HEK293 (cell line): ENCODE data around the gene CRIM1.

Source experiments
- CTCF ChIP-seq: fragments of 450-650 bp; formaldehyde crosslinking; IDR thresholded peaks from 2 replicates; pipeline ENCODE4 v1.5.1; 2016; ENCODE audit warnings: missing biosample characterization, missing genetic modification characterization
- KLF9 ChIP-seq: fragments of 450-650 bp; formaldehyde crosslinking; IDR thresholded peaks from 2 replicates; pipeline ENCODE4 v1.5.1; 2016; ENCODE audit warnings: missing biosample characterization, missing genetic modification characterization, low read depth
- PATZ1 ChIP-seq: fragments of 450-650 bp; formaldehyde crosslinking; IDR thresholded peaks from 2 replicates; pipeline ENCODE4 v1.5.1; 2016; ENCODE audit warnings: missing biosample characterization, missing genetic modification characterization
- PRDM4 ChIP-seq: fragments of 450-650 bp; formaldehyde crosslinking; IDR thresholded peaks from 2 replicates; pipeline ENCODE4 v1.5.1; 2017; ENCODE audit warnings: missing biosample characterization, missing genetic modification characterization
- ZBTB1 ChIP-seq: fragments of 450-650 bp; formaldehyde crosslinking; IDR thresholded peaks from 2 replicates; pipeline ENCODE4 v1.5.1; 2016; ENCODE audit warnings: missing biosample characterization, missing genetic modification characterization
- ZFHX2 ChIP-seq: fragments of 450-650 bp; formaldehyde crosslinking; conservative IDR thresholded peaks from 2 replicates; pipeline ENCODE4 v1.5.1; 2016; ENCODE audit warnings: missing biosample characterization, missing genetic modification characterization
- ZNF121 ChIP-seq: fragments of 450-650 bp; formaldehyde crosslinking; IDR thresholded peaks from 2 replicates; pipeline ENCODE4 v1.5.1; 2016; ENCODE audit warnings: missing biosample characterization, missing genetic modification characterization
- ZNF274 ChIP-seq, 2 experiments: fragments of 200-500 bp in 1 of 2; fragments of 450-650 bp in 1 of 2; sonication (Bioruptor generic) in 1 of 2; formaldehyde crosslinking in 1 of 2; IDR thresholded peaks; 2 replicates each; pipeline versions ENCODE4 v1.5.1 to v1.6.1; 2014 to 2016; ENCODE audit warnings: borderline replicate concordance in 1 of 2, inconsistent platforms in 1 of 2, low read length in 1 of 2, missing biosample characterization in 1 of 2, missing genetic modification characterization in 1 of 2
- ZNF707 ChIP-seq: fragments of 450-650 bp; formaldehyde crosslinking; IDR thresholded peaks from 2 replicates; pipeline ENCODE4 v1.5.1; 2016; ENCODE audit warnings: missing biosample characterization, missing genetic modification characterization
- ZNF768 ChIP-seq: fragments of 450-650 bp; formaldehyde crosslinking; IDR thresholded peaks from 2 replicates; pipeline ENCODE4 v1.5.1; 2018; ENCODE audit warnings: missing biosample characterization, mild to moderate bottlenecking, missing genetic modification characterization

- TF ChIP-seq CTCF (tag by site-specific recombination), result no peak
- TF ChIP-seq ZNF274 (IDR thresholded peaks at IDR 0.05; ENCODE audit: low read length), result no peak
- TF ChIP-seq ZNF274 (tag by site-specific recombination; IDR thresholded peaks at IDR 0.05; ENCODE audit: borderline replicate concordance), result no peak
- TF ChIP-seq PATZ1 (tag by site-specific recombination), result no peak
- TF ChIP-seq ZFHX2 (tag by site-specific recombination), result no peak
- TF ChIP-seq ZNF121 (tag by site-specific recombination), result no peak
- TF ChIP-seq ZNF707 (tag by site-specific recombination), result no peak
- no peak for TF ChIP-seq PRDM4
- no peak for TF ChIP-seq ZBTB1 (tag by site-specific recombination)
- no peak for TF ChIP-seq ZNF768 (tag by site-specific recombination)
- TF ChIP-seq KLF9, result no peak
These were observed 88.8 kb downstream of the CRIM1 start for GRCh38 chr2:36444216-36444936.
